ENCODE results near the gene ZMAT3. TPM values are rescaled to one million over a fixed set of nuclear protein-coding genes. Genes with fewer than 3 reads are reported as not detected.

ZMAT3 gene
- polyA plus RNA-seq, 1 of the 3 experiments (the other 2 are of a cell fraction): 11.9 TPM

DNA sequence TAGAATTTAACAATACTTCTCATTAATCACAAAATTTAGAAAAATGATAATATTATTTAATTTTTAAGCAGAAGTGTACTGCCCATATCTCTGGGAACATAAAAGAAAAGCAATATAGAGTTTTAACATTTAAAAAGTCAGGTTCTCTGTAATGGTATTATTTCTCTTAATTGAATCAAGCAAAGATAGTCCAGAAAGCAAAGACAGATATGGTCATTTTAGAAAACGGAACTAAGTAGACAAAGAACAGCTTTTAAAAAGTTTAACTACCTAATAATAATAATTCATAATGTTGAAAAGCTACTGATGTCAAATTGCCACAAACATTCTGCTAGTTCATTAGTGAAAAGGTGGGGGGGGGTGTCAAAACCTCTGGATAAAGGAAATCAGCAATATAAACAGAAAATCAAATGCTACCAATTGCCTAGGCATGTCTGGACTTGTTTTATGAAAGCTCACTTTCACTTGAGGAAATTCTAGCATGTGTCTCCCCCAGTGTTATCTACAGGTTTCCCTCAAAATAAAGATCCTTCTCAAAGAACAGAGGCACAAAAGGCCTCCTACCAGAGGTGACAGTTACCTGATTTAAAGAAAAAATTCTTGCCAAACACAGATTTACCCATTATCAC lies 1.7 kb downstream of the ZMAT3 start:
- WGBS (ENCODE audit: low lambda C conversion rate): 0% methylated on average over 1 of the region's 1 CpG
- POLR2A ChIA-PET: no interaction called here
- DNase-seq: peak; percentile 22
- no peaks in the 10 kb centered on the region for H3K9me3 ChIP-seq
- peak overlapping the region; percentile 86 to 96 for H3K4me3 ChIP-seq (ENCODE audit: low read depth in 2 of 2, low read length in 1 of 2)
- H2AFZ ChIP-seq (ENCODE audit: low read depth): peak overlapping the region; percentile 48
- peak overlapping the region; percentile 79 for H3K9ac ChIP-seq
- peaks cover 4% of the 10 kb centered on the region for H3F3A ChIP-seq (replicated peaks; ENCODE audit: insufficient read depth)
- H3K79me2 ChIP-seq (ENCODE audit: insufficient read depth): peaks cover 66% of the 10 kb centered on the region
- no peaks in the 10 kb centered on the region for H3K9me2 ChIP-seq
- peak overlapping the region; percentile 79 to 92 for H3K27ac ChIP-seq (ENCODE audit: low read depth in 2 of 2, low read length in 1 of 2)
- no peaks in the 10 kb centered on the region for H3K27me3 ChIP-seq (ENCODE audit: insufficient read depth)
- peak overlapping the region; percentile 89 for H3K4me2 ChIP-seq
- peaks cover 29 to 36% of the 10 kb centered on the region in 2 experiments for H3K36me3 ChIP-seq (replicated peaks in 1 of 2; ENCODE audit: control insufficient read depth in 1 of 2, insufficient read depth in 2 of 2, low read length in 1 of 2)
- CTCF ChIA-PET: interaction anchor here (0.6 to 5.1 kb wide), 10 partner anchors 13 to 499 kb away, joined by 3 to 24 read pairs (median 8); partner anchors contain the start of gene PIK3CA
- no peaks in the 10 kb centered on the region for H4K20me1 ChIP-seq (ENCODE audit: insufficient read depth)
- peaks cover 4 to 16% of the 10 kb centered on the region in 2 experiments; a peak in 3 of 4 replicates for H3K4me1 ChIP-seq (ENCODE audit: control insufficient read depth in 1 of 2, insufficient read depth in 2 of 2, low read depth in 1 of 2, low read length in 1 of 2)
- TF ChIP-seq TAF1 (IDR thresholded peaks at IDR 0.05; ENCODE audit: borderline replicate concordance, low read depth, low read length) (peak; percentile 50; the same call in 1 of the 2 replicates), SMC3 (IDR thresholded peaks at IDR 0.05; ENCODE audit: low read depth, low read length) (no peak), POLR2AphosphoS5 (IDR thresholded peaks at IDR 0.05; ENCODE audit: low read depth, low read length) (peak; percentile 29; the same call in 1 of the 2 replicates), FOSL2 (IDR thresholded peaks at IDR 0.05; ENCODE audit: borderline replicate concordance, low read depth) (no peak), RFX5 (IDR thresholded peaks at IDR 0.05; ENCODE audit: low read length) (no peak), RXRA (IDR thresholded peaks at IDR 0.05; ENCODE audit: borderline replicate concordance, low read depth) (no peak), GATA2 (CRISPR knock-in tag; IDR thresholded peaks at IDR 0.05) (no peak), JUND (IDR thresholded peaks at IDR 0.05) (no peak), EP300 (IDR thresholded peaks at IDR 0.05; ENCODE audit: borderline replicate concordance in 1 of 2, low read depth in 1 of 2, low read length in 1 of 2) (no peak), MEF2A (IDR thresholded peaks at IDR 0.05; ENCODE audit: borderline replicate concordance, low read depth) (no peak)
- TF ChIP-seq, protein P1, sequence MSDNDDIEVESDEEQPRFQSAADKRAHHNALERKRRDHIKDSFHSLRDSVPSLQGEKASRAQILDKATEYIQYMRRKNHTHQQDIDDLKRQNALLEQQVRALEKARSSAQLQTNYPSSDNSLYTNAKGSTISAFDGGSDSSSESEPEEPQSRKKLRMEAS (IDR thresholded peaks at IDR 0.05; ENCODE audit: low read depth): peak; percentile 45; the same call in 1 of the 2 replicates
- TF ChIP-seq, protein P2, sequence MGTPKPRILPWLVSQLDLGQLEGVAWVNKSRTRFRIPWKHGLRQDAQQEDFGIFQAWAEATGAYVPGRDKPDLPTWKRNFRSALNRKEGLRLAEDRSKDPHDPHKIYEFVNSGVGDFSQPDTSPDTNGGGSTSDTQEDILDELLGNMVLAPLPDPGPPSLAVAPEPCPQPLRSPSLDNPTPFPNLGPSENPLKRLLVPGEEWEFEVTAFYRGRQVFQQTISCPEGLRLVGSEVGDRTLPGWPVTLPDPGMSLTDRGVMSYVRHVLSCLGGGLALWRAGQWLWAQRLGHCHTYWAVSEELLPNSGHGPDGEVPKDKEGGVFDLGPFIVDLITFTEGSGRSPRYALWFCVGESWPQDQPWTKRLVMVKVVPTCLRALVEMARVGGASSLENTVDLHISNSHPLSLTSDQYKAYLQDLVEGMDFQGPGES (IDR thresholded peaks at IDR 0.05; ENCODE audit: low read depth, low read length): no peak

DNA sequence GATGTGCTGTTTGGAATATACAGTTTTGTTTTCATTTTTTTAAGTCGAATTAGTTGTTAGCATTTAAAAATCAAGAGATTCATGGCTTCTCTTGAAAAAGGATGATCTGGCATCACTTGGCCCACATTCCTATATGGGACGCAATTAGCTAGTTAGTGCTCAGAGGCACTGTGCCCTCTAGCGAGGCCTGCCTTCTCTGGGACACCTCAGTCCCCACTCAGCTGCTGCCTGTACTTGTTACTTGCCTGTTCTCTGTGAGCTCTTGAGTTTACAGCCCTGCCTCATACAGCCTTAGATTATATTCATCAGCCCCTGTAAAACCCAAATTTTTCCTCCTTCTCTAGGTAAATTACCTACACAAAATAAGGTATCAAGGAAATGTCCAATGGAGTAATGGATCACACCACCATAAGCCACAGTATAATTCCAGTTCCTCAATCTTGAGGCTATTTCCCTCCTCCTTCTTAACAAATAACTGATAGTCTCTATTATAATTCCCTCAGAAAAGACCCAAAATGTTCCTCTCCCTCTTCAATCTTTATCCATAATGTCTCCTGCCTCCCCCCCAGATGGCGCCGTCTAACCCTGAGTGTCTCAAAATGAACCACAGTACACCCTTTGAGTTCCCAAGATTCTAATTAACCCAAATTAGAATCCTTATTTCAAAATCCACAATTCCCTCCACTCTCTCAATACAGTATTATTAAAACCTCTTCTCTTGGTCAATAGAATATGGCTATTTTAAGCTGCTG lies 2.7 kb downstream of the ZMAT3 start:
- Histone ChIP-seq H3K36me3 (replicated peaks in 1 of 2; ENCODE audit: control insufficient read depth in 1 of 2, insufficient read depth in 2 of 2, low read length in 1 of 2) (peaks cover 34 to 44% of the 10 kb centered on the region in 2 experiments), H3K9me2 (no peaks in the 10 kb centered on the region), H3K27me3 (ENCODE audit: insufficient read depth) (no peaks in the 10 kb centered on the region), H3K4me3 (ENCODE audit: low read depth in 2 of 2, low read length in 1 of 2) (peak overlapping the region; percentile 86 to 96), H3K4me2 (peak overlapping the region; percentile 89), H3K9me3 (no peaks in the 10 kb centered on the region), H4K20me1 (ENCODE audit: insufficient read depth) (no peaks in the 10 kb centered on the region; the same call in 1 of the 2 replicates), H3K79me2 (ENCODE audit: insufficient read depth) (peaks cover 75% of the 10 kb centered on the region), H2AFZ (ENCODE audit: low read depth) (peak overlapping the region; percentile 48), H3K9ac (peak overlapping the region; percentile 79), H3F3A (replicated peaks; ENCODE audit: insufficient read depth) (peaks cover 4% of the 10 kb centered on the region), H3K4me1 (ENCODE audit: control insufficient read depth in 1 of 2, insufficient read depth in 2 of 2, low read depth in 1 of 2, low read length in 1 of 2) (peaks cover 4 to 18% of the 10 kb centered on the region in 2 experiments; a peak in 3 of 4 replicates), H3K27ac (ENCODE audit: low read depth in 2 of 2, low read length in 1 of 2) (peak overlapping the region; percentile 79 to 92)
- CTCF ChIA-PET: interaction anchor here (0.6 to 5.1 kb wide), 12 partner anchors 14 to 500 kb away, joined by 3 to 24 read pairs (median 5); no protein-coding TSS in a partner anchor
- 83% methylated on average over 5 of the region's 5 CpGs for WGBS (ENCODE audit: low lambda C conversion rate)
- TF ChIP-seq SMC3 (IDR thresholded peaks at IDR 0.05; ENCODE audit: low read depth, low read length) (peak; percentile 41), RFX5 (IDR thresholded peaks at IDR 0.05; ENCODE audit: low read length) (no peak), EZH2phosphoT487 (IDR thresholded peaks at IDR 0.05; ENCODE audit: borderline replicate concordance, low read depth) (no peak), RAD21 (IDR thresholded peaks at IDR 0.05; ENCODE audit: low read length) (peak; percentile 58), JUND (IDR thresholded peaks at IDR 0.05) (no peak)
- TF ChIP-seq, protein P3, sequence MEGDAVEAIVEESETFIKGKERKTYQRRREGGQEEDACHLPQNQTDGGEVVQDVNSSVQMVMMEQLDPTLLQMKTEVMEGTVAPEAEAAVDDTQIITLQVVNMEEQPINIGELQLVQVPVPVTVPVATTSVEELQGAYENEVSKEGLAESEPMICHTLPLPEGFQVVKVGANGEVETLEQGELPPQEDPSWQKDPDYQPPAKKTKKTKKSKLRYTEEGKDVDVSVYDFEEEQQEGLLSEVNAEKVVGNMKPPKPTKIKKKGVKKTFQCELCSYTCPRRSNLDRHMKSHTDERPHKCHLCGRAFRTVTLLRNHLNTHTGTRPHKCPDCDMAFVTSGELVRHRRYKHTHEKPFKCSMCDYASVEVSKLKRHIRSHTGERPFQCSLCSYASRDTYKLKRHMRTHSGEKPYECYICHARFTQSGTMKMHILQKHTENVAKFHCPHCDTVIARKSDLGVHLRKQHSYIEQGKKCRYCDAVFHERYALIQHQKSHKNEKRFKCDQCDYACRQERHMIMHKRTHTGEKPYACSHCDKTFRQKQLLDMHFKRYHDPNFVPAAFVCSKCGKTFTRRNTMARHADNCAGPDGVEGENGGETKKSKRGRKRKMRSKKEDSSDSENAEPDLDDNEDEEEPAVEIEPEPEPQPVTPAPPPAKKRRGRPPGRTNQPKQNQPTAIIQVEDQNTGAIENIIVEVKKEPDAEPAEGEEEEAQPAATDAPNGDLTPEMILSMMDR (IDR thresholded peaks at IDR 0.05): peak; percentile 77
- peak; percentile 35 for DNase-seq
- POLR2A ChIA-PET: no interaction called here

All from SK-N-SH (cell line).